Activated T-cell treated with anti-CD3 and anti-CD28 coated beads, Interleukin-2, amount 50 U/mL, for 1 hour (primary cell): ENCODE measurements around the gene MPZL3.
A peak's percentile ranks its signal among the peaks of the same experiment; 100 is the strongest.

Source experiments
- DNase-seq: peaks from one replicate; pipeline ENCODE4 v3.0.0-alpha.2; 2020

MPZL3 gene, protein sequence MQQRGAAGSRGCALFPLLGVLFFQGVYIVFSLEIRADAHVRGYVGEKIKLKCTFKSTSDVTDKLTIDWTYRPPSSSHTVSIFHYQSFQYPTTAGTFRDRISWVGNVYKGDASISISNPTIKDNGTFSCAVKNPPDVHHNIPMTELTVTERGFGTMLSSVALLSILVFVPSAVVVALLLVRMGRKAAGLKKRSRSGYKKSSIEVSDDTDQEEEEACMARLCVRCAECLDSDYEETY

DNA sequence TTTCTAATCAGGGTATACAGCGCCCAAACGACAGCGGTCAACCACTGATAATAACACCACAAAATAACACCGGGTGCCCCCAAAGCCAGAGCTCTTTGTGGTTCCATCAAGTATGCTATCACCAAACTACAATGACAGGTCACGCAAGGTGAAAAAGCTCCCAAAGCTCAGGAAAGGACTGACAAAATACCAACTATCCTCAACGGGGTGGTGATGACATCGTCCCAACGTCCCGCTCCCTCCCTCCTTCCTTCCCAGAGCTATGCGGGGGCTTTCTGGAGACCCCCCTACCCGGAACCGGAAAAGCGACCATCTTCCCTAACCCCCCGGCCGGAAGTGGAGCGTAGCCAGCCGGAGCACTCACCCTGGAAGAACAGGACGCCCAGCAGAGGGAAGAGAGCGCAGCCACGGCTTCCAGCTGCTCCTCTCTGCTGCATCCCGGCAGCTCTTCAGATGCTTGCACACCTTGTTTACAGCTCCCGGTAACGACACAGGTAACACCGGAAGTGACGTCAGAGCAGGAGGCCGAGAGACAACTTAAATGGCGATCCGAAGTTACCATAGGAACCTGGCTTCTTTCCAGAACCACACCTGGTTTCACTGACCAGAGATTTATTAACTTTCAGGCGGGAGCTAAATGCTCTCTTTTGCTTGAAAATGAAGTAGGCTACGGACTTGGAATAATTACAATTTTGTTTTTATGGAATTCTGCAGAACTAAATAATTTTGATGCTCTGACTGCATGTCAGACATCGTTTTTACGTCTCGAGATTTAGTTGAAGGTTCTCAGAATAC lies at the start of gene MPZL3:
TSS of gene MPZL3 (minus strand) at position 508 of the 795 bp plus-strand sequence. CDS start at position 437, 71 bp downstream.
- peak; percentile 79 for DNase-seq

DNA sequence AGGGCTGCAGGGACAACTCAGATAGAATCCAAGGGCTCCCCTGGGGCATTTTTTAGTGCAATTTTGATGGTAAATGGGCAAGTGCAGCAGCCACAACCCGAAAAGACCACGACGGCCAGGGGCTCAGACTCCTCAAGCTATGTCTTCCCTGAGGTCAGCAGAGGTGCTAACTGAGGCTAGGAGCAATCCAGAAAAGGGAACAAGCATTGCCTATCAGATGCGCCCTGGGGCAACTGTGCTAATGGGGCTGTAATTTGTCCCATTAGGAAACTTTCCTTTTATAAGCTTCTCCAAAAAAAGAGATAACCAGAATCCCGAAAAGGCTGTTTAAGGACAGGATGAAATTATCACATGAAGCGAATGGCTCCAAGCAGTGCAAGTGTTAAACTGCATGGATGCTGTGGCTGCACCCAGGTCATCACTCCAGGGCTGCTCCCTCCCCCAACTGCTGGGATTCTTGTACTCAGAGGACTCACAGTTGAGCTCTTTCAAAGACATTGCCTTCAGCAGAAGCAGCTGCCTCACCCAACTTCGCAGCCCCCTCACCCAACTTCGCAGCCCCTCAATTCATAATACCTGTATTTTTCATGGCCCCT lies 49.5 kb upstream of the MPZL3 start:
- no peak for DNase-seq

DNA sequence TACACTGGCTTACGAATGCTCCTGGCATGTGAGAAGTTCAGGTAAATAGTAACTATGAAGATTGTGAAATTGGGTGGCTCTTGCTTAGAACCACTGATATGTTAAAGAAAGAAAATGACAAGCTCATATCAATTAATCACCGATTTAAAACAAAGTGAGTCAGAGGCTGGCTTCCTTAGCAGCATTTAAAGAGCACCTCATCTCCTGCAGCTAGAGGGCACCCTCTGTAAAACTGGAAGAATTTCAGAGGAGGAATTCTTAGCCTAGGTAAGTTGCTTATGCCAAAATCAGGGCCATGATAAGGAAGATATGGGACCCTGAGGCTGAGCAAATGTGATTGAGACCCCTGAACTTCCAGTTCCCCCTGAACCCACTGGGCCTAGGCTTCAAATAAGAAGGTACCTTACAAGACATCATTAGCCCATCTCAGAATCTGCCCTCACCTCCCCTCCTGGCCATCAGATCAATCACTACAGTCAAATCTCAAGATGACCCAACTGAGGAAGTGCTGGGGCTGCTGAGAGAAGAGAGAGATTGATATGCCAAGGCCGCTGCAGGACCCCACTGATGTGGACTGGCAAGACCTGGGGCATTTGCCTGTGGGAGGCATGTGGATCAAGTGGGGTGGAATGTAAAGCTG lies 43.8 kb upstream of the MPZL3 start:
- DNase-seq = peak; percentile 46

DNA sequence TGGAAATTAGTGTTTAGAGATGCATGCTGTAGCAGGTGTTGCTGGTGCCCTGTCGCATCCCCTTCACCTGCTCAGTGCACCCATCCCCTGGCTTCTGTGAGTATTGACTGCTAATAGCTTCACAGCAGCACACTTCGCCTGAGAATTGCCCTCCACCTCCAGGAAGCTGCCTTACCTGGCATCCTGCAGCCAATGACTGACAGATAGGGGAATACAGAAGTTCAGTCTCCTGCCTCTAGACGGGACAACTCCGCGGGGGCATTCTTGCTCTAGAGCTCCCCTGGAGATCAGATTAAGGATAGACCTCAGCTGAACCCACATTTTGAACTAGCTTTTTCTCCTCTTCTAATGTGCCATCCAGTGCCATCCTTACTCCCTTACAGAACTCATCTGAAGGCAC lies 43.0 kb upstream of the MPZL3 start:
- no peak for DNase-seq

DNA sequence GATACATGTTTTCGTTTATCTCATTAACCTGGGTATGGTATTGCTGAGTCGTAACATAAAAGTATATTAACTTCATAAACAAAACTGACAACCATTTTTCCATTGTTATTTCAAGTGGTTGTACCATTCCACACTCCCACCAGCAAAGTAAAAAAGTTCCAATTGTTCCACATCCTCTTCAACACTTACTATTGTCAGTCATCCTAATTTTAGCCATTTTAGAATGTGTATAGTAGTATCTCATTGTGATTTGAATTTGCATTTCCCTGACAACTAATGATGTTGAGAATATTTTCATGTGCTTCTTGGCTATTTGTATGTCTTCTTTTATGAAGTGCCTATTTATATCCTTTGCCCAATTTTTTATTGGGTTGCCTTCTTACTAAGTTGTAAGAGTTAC lies 41.9 kb upstream of the MPZL3 start:
- no peak for DNase-seq

DNA sequence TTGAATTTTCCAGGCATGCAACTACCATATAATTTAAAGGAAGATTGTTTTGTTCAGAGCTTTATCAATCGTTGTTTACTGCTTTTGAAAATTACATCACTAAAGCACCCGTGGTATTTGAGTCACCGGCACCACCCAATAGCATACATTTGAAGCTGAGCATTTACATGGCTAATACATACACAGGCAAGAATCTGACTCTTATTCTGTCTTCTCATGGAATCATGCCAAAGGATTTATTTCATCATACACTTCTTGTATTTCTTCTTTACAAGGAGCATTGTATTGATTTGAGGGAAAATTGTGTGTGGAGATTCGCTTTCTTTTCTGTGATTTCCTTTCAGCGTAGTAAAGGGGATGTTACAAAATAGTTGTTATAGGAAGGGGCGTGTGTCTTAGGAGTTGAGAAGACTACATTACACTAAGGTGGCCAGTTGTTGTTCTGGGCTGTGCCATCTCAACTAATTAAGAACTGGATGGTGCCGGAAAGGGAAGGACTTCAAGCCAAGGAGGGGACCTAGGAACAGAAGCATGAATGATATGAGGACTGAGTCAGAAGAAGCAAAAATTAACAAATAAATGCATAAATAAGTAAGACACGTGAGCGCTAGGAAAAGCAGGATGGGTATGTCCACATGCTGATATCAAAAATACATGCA lies 39.4 kb upstream of the MPZL3 start:
- DNase-seq = no peak

DNA sequence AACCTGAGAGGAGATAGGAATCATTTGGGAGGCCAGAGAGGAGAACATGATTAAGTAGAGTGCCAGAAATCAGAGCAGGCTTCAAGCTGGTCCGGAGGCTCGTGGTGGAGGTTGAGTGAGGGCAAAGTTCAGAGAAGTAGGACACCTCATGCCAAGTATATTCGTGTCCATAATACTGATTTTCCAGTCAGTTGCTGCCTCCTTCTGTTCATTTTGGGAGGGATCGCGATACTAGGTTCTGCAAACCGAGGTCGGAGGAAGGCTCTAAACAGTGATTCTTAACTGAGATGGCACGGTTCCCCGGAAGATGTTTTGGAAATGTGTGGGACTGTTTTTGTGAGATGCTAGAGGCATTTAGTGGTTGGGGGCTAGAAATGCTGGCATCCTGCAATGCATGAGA lies 38.8 kb upstream of the MPZL3 start:
- no peak for DNase-seq

DNA sequence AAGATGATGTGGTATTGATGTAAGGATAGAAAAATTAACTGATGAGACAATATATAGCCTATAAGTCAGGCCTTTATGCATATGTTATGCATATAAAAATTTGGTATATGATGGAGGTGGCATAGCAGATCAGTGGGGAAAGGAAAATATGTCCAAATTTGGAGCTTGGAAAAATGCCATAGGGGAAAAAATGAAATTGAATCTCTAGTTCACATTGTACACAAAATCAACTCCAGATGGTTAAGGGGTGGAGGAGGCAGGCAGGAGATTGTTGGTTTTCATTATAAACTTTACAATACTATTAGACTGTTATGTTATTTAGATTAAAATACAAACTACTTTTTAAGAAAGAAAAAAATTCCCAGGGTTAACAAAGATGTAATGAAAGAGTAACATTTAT lies 37.2 kb upstream of the MPZL3 start:
- no peak for DNase-seq

DNA sequence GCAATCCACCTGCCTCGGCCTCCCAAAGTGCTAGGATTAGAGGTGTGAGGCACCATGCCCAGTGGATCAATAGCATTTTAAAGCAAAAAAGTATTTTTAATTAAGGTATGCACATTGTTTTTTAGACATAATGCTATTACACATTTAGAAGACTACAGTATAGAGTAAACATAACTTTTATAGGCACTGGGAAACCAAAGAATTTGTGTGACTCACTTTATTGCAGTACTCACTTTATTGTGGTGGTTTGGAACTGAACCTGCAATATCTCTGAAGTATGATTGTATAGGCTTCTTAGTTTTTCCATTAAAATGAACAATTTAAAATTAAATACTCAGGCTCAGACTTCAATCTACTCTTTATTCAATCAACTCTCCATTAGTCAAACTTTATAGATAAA lies 34.8 kb upstream of the MPZL3 start:
- DNase-seq = no peak

DNA sequence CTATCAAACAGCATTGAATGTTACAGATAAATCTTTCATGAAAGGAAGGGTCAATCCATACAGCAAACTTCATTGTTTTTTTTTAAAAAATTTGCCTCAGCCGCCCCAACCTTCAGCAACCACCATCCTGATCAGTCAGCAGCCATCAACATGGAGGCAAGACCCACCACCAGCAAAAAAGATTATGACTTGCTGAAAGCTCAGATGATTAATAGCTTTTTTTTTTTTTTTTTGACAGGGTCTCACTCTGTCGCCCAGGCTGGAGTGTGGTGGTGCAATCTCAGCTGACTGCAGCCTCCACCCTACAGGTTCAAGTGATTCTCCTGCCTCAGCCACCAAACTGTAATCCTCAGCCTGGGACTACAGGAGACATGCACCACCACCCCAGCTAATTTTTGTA lies 34.4 kb upstream of the MPZL3 start:
- DNase-seq = no peak

DNA sequence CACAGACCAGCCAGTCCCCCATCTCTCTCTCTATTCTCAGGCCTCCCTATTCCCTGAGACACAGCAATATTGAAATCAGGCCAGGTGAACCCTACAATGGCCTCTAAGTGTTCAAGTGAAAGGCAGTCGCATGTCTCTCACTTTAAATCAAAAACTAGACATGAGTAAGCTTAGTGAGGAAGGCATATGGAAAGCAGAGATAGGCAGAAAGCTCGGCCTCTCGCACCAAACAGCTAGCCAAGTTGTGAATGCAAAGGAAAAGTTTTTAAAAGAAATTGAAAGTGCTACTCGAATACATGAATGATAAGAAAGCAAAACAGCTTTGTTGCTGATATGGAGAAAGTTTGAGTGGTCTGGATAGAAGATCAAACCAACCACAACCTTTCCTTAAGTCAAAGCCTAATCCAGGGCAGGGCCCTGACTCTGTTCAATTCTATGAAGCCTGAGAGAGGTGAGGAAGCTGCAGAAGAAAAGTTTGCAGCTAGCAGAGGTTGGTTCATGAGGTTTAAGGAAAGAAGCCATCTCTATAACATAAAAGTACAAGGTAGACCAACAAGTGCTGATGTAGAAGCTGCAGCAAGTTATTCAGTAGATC lies 31.7 kb upstream of the MPZL3 start:
- DNase-seq = no peak

DNA sequence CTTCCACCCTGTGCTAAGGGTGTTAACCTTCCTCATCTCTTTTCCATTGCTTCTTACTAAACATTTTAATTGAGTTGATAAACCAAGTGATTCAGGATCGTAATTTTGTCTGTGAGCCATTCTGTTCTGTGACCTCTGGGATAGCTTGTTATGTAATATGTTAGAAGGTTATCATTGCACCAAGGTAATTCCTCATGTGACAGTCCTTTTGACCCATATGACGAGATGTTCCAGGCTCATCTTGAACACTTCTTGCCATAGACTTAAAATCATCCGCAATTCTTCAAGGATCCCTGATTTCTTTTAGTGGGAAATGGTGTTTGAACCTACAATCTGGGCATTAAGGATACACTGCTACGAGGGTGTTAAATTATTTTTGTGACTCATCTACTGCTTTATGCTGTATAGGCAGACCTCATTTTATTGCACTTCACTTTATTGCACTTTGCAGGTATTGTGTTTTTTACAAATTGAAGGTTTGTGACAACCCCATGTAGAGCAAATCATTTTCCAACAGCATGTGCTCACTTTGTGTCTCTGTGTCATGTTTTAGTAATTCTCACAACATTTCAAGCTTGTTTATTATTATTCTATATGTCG lies 31.0 kb upstream of the MPZL3 start:
- DNase-seq = no peak

DNA sequence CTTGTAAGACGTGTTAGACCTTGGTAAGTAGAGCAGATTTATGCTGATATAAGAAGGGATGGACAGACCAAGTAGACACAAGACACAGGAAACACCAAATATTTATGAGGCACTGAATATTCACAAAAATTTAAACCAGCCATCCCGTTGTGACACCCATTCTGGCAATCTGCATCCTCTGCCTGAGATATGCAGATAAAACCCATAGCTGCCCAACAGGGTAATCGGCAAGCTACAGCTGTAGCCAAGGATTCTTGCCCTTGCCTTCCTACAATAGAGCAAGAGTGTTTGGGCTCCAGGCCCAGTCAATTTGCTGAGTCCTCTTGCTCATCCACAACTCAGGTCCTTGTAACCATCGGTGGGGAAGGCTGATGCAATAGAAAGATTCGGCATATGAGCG lies 30.4 kb upstream of the MPZL3 start:
- DNase-seq = no peak

DNA sequence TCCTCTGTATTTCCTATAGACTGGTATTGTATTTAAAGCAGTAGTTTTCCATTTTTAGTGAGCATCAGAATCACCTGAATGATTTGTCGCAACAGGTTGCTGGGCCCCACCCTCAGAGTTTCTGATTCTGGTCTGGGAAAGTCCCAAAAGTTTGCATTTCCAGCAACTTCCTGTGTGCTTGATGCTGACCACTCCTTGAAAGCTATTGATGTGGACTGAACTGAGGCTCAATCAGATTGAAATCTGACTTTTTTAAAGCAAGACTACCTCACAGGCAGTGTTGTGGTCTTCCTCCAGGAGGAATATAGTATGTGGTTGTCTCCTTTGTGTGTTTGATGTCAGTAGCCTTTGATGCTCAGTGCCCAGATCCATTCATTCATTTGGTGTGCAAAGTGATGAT lies 29.1 kb upstream of the MPZL3 start:
- DNase-seq = no peak

DNA sequence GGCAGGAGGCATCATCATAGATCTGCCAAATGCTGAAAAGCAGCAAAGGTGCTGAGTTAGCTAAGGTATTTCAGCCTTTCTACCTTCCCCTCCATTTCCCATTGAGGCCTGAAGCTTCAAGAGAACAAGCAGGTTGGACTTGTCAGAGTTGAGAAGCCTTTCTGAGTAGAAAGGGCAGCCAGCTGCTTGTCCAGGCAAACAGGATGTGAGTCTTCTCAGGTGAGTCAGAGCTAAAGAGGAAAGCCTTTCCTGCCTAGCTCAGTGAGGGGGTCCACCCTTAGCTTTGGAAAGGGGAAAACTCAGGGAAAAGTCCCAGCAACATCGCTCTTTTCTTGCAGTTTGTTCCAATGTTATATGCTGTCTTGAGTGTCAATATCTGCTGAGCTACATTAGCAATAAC lies 25.1 kb upstream of the MPZL3 start:
- no peak for DNase-seq

DNA sequence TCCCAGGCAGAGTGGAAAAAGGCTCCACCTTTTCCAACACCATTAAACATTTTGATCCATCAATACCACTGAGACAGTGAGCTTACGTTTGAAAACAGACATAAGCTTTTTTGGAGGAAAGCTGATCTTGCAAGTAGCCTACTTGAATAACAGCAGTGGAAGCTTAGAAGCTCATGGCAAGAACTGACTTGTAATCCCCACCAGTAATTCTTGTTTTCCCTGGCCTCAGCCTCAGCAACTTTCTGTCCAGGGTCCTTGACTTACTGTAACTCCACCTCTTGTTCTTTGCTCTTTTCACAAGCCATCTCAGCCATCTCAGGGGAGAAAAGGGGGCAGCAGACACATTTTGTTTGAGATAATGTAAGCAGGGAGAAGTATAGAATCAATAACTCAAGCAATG lies 24.3 kb upstream of the MPZL3 start:
- no peak for DNase-seq

DNA sequence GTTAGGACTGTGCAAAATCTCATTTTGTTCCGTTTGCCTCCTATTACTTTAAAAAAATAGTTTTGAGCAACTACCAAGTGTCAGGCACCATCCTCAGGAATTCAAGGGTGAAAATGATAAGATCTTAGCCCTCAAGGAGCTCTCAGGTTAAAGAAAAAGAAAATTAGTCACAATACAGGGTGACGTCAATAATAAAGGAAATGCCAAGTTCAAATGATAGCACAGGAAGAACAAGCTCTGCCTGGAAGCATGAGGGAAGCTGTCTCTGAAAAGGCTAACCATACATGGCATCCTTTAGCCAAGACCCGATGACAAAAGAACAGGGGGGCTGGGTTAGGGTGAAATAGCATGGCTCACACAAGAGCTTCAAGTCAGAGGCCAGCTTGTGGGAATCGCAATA lies 23.0 kb upstream of the MPZL3 start:
- no peak for DNase-seq

DNA sequence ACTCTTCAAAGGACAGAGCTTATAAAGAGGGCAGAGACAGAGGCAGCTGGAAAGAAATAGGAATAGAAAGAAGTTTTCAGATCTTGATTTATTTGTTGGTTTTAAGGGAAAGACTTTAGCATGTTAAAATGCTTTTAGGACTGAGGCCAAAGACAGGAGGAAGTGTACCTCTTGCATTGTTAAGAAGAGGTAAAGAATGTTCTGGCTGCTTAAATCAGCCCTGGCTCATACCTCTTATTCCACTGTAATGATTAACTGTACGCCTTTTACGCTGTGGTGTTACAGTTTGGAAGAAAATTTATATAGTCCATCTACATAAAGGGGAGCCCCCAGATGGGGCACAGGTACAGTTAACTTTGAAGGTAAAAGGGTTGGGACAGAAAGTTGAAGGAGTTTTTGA lies 22.0 kb upstream of the MPZL3 start:
- no peak for DNase-seq

DNA sequence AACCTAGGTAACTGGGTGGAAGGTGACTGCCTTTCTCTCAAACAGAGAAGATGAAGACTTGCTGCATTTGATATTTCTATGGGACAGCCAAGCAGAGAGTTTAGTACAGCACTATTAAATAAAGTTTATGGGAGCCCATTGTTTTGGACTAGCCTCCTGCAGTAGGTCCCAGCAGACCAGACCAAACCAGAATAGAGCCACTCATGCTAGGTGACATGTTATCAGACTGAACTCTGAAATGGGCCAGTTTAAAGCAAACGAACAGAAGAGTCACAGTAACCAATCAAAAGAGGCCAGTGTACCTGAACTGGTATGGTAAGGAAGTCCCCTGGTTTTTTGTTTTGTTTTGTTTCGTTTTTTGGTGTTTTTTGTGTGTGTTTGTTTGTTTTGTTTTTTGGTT lies 19.8 kb upstream of the MPZL3 start:
- no peak for DNase-seq

DNA sequence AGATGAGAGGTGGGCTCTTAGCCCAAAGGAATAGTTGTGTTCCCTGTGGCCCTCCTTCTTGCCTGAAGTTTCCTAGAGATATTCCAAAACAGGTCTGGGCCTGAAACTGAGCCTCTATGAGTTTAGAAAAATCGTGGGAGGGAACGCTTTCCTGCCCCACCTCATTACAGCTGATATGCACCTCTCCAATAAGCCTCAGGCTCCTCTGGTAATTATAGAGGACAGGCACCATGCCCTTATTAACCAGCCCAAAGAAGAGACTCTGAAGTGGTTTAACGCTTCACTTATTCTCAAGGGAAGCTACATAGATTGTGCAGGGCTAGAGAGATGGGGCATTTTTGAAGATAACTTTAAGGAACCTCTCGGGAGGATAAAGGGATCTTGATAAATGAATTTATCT lies 15.3 kb upstream of the MPZL3 start:
- DNase-seq = no peak

DNA sequence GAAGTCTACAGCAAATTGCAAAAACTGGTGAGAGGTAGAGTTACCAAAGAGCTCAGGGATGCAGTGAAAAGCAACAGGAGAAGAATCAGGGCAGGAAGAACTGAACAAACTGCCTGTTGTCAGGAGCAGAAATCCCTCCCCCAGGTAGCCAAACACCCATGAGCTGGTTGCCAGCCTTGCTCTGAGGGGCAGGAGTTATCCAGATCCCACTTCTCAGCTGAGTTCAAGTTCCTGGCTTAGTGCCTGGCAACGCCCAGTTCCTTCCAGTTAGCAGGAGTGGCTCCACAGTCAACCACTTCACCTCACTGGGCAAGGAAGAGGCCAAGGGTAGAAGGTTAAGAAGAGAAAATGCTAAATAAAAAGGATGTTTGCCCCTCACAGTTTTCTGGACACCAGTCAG lies 13.8 kb upstream of the MPZL3 start:
- DNase-seq = no peak
